Esophagus muscularis mucosa (tissue), 4 donors: Measurements from ENCODE around the gene ESD. TPM values are rescaled to one million over a fixed set of nuclear protein-coding genes. Genes with fewer than 3 reads are reported as not detected.
"Not testable (repeated sequence)": the region's sequence is repeated elsewhere in the genome, so short reads cannot be mapped to it uniquely, and the experiment has no call there.

Experiments
- DNase-seq: peaks from one replicate; pipeline ENCODE4 v3.0.0-alpha.2; 2017; ENCODE audit errors: extremely low spot score
- H3K27ac ChIP-seq, 4 donors: fragments of 200-600 bp; sonication (generic); replicated peaks in 1 of 4; 1 replicate in 3 of 4; 2 replicates in 1 of 4; pipeline ENCODE4 v1.5.1; 2016 to 2019; ENCODE audit warnings: mild to moderate bottlenecking in 1 of 4
- H3K27me3 ChIP-seq, 4 donors: fragments of 200-600 bp; sonication (generic); one replicate each; pipeline versions ENCODE4 v1.5.1 to v1.6.0; 2016 to 2019
- H3K36me3 ChIP-seq, 4 donors: fragments of 200-600 bp; sonication (generic); one replicate each; pipeline ENCODE4 v1.5.1; 2016 to 2019
- H3K4me1 ChIP-seq, 4 donors: fragments of 200-600 bp; sonication (generic); one replicate each; pipeline ENCODE4 v1.5.1; 2016 to 2019
- H3K4me3 ChIP-seq, 4 donors: fragments of 200-600 bp; sonication (generic); 1 replicate in 2 of 4; 2 replicates in 2 of 4; pipeline ENCODE4 v1.5.1; 2016 to 2019; ENCODE audit warnings: mild to moderate bottlenecking in 4 of 4, moderate library complexity in 1 of 4
- H3K9me3 ChIP-seq, 4 donors: fragments of 200-600 bp; sonication (generic); 1 replicate in 3 of 4; 2 replicates in 1 of 4; pipeline ENCODE4 v1.5.1; 2016 to 2019
- EP300 ChIP-seq: sonication (generic); formaldehyde crosslinking; IDR thresholded peaks from one replicate; pipeline ENCODE4 v1.6.1; 2017; ENCODE audit warnings: antibody characterized with exemption
- POLR2A ChIP-seq: fragments of 450-650 bp; IDR thresholded peaks from one replicate; pipeline ENCODE4 v1.6.1; 2017; ENCODE audit warnings: antibody characterized with exemption, moderate library complexity, mild to moderate bottlenecking, low read depth
- POLR2AphosphoS5 ChIP-seq, 2 donors: sonication (generic); formaldehyde crosslinking; IDR thresholded peaks; one replicate each; pipeline ENCODE4 v1.6.1; 2017; ENCODE audit warnings: antibody characterized with exemption in 2 of 2
- WGBS: methylation state at CpG from one replicate; pipeline ENCODE4 v1.1.5; 2018; 5-methylcytosine and 5-hydroxymethylcytosine counted together
- intact Hi-C: fragments of 100-400 bp; cut with DNase I; formaldehyde crosslinking; loops from one replicate; pipeline ENCODE4 v1.15.1; 2023
- total RNA-seq, 4 donors: library from RNA; depleted of rRNA; stranded (reverse); fragments of >200 nt; gene quantifications; one replicate each; pipeline versions ENCODE4 v1.1.0 to v1.2.1, GENCODE V29; 2016
- TF ChIP-seq, protein P1 (sequence below), 3 experiments: fragments of 200-600 bp in 2 of 3; fragments of 450-650 bp in 1 of 3; sonication (generic) in 2 of 3; IDR thresholded peaks; one replicate each; pipeline ENCODE4 v1.5.1; 2017 to 2019; ENCODE audit warnings: antibody characterized with exemption in 3 of 3, mild to moderate bottlenecking in 2 of 3, moderate library complexity in 1 of 3

Gene ESD
- total RNA-seq, 4 donors from 2014 or later: 115 to 150 (median 129) TPM

DNA sequence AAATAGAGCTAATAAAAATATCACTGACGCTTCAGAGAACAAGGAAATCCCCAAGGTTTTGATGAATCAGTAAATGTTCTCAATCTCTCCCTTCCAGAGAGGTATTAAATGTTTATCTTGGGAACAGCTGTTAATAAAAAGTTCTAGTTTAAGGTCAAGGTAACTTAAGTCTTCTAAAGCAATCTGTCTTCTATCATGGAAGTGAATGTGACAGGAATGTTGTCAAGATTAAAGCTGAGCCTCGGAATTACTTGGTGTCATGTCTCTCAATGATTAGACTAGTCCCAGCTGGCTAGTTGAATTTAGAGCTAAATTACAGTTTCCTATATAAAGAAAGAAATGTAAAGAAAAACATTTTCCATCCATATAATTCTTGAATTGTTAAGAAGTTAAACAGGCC lies 23.4 kb downstream of the ESD start:
- intact Hi-C loops: no loop called here
- peaks cover 10 to 80% (median 43%) of the 10 kb centered on the region in 4 donors for H3K36me3 ChIP-seq
- H3K9me3 ChIP-seq: no peaks in the 10 kb centered on the region
- TF ChIP-seq, protein P1, sequence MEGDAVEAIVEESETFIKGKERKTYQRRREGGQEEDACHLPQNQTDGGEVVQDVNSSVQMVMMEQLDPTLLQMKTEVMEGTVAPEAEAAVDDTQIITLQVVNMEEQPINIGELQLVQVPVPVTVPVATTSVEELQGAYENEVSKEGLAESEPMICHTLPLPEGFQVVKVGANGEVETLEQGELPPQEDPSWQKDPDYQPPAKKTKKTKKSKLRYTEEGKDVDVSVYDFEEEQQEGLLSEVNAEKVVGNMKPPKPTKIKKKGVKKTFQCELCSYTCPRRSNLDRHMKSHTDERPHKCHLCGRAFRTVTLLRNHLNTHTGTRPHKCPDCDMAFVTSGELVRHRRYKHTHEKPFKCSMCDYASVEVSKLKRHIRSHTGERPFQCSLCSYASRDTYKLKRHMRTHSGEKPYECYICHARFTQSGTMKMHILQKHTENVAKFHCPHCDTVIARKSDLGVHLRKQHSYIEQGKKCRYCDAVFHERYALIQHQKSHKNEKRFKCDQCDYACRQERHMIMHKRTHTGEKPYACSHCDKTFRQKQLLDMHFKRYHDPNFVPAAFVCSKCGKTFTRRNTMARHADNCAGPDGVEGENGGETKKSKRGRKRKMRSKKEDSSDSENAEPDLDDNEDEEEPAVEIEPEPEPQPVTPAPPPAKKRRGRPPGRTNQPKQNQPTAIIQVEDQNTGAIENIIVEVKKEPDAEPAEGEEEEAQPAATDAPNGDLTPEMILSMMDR (IDR thresholded peaks at IDR 0.05): no peak
- TF ChIP-seq POLR2A: no peak
- no peak for TF ChIP-seq POLR2AphosphoS5 (IDR thresholded peaks at IDR 0.05)
- no peak for TF ChIP-seq EP300
- no peak overlapping the region for H3K4me3 ChIP-seq
- H3K27ac ChIP-seq: no peak overlapping the region
- peaks cover 0 to 38% (median 33%) of the 10 kb centered on the region in 4 donors for H3K4me1 ChIP-seq
- WGBS: 32% methylated on average over 2 of the region's 2 CpGs
- no peak for DNase-seq
- H3K27me3 ChIP-seq: no peaks in the 10 kb centered on the region

DNA sequence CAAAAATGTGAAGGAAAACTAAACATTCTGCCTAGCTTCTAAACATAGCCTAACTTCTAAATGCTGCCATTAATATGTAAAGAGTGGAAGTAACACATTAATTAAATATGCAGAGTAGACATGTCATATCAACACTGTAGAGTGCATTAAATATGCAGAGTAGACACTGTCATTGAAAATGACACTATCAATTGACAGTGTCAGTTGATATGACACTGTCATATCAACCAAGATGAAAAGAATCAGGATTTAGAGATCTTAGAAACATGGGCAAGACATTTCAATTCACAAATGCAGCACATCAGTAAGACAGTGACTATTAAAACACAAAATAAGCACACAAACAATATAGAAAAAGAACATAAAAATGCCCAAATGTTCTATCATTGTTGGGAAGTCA lies 25.3 kb downstream of the ESD start:
- TF ChIP-seq, protein P1 (IDR thresholded peaks at IDR 0.05): no peak
- TF ChIP-seq EP300: no peak
- TF ChIP-seq POLR2A: no peak
- TF ChIP-seq POLR2AphosphoS5 (IDR thresholded peaks at IDR 0.05): no peak
- H3K36me3 ChIP-seq: peaks cover 5 to 61% (median 34%) of the 10 kb centered on the region in 4 donors
- H3K9me3 ChIP-seq: no peaks in the 10 kb centered on the region
- DNase-seq: no peak
- no peak overlapping the region for H3K4me3 ChIP-seq
- intact Hi-C loops: no loop called here
- H3K27me3 ChIP-seq: no peaks in the 10 kb centered on the region
- H3K4me1 ChIP-seq: peaks cover 0 to 29% (median 23%) of the 10 kb centered on the region in 4 donors
- H3K27ac ChIP-seq: no peak overlapping the region

DNA sequence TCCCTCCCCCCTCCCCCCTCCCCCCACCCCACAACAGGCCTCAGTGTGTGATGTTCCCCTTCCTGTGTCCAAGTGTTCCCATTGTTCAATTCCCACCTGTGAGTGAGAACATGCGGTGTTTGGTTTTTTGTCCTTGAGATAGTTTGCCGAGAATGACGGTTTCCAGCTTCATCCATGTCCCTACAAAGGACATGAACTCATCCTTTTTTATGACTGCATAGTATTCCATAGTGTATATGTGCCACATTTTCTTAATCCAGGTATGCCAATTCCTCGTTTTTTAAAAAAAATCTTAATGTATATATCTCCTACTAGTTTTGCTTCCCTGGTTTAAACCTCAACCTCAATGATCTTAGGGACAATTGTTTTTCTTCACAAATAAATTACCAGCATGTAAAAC lies 27.0 kb downstream of the ESD start:
- H3K27ac ChIP-seq, H3K4me3 ChIP-seq, H3K27me3 ChIP-seq, H3K9me3 ChIP-seq, DNase-seq, intact Hi-C loops: not testable (repeated sequence)
- WGBS: over 99% methylated on average over 4 of the region's 4 CpGs
- Histone ChIP-seq H3K36me3 (peaks cover 5 to 46% (median 28%) of the 10 kb centered on the region in 4 donors), H3K4me1 (peaks cover 0 to 15% (median 8%) of the 10 kb centered on the region in 4 donors)

DNA sequence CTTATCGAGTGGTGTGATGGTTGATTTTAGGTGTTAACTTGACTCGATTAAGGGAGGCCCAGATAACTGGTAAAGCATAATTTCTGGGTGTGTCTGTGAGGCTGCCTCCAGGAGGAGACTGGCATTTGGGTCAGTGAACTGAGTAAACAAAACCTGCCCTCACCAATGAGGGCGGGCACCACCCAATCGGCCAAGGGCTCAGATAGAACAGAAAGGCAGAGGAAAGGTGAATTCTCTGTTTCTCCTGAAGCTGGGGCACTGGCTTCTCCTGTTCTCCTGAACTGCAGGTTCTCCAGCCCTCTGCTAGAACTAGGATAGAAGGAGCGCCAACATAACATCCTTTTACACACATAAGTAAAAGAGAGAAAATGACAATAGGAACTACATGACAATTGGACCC lies 35.1 kb downstream of the ESD start:
- Histone ChIP-seq H3K4me1 (peaks cover 5 to 7% (median 6%) of the 10 kb centered on the region in 4 donors), H3K27ac (no peak overlapping the region), H3K36me3 (no peaks in the 10 kb centered on the region), H3K4me3 (no peak overlapping the region), H3K27me3 (no peaks in the 10 kb centered on the region), H3K9me3 (no peaks in the 10 kb centered on the region)
- TF ChIP-seq, protein P1 (IDR thresholded peaks at IDR 0.05): no peak
- TF ChIP-seq POLR2A (no peak), EP300 (no peak), POLR2AphosphoS5 (IDR thresholded peaks at IDR 0.05) (no peak)
- WGBS: 92% methylated on average over 5 of the region's 5 CpGs
- intact Hi-C loops: no loop called here
- DNase-seq: no peak

DNA sequence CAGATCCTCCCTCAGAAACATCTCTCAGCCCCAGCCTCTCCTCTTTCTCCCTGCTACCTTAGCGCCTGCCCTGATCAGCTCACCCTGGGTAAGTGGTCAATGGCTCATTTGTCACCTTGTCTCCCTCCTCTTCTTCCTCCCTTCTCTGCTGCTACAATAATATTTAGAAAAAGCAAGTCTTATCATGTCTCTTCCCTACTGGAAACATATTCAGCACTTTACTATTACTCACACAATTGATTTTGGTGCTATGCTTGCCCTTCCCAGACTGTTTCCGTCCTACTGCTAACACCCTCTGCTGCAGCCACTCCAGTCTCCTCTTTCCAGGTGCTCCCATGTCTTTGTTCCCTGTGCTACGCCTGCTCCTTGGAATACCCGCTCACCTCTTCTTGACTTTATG lies 35.8 kb downstream of the ESD start:
- Histone ChIP-seq H3K36me3 (no peaks in the 10 kb centered on the region), H3K27me3 (no peaks in the 10 kb centered on the region), H3K27ac (no peak overlapping the region), H3K4me1 (peaks cover 5 to 9% (median 9%) of the 10 kb centered on the region in 4 donors), H3K4me3 (no peak overlapping the region), H3K9me3 (no peaks in the 10 kb centered on the region)
- no peak for DNase-seq
- WGBS: 87% methylated on average over 4 of the region's 4 CpGs
- TF ChIP-seq POLR2A (no peak), POLR2AphosphoS5 (IDR thresholded peaks at IDR 0.05) (no peak), EP300 (no peak)
- TF ChIP-seq, protein P1 (IDR thresholded peaks at IDR 0.05): no peak
- intact Hi-C loops: no loop called here
